Thyroid gland (tissue), 4 donors: ENCODE data around the gene ZBBX.

Source experiments
- CTCF ChIP-seq, 6 experiments: fragments of 200-600 bp in 3 of 6; fragments of 450-650 bp in 3 of 6; sonication (generic) in 3 of 6; IDR thresholded peaks; one replicate each; pipeline ENCODE4 v1.5.1; 2016 to 2019; ENCODE audit warnings: antibody characterized with exemption in 6 of 6, mild to moderate bottlenecking in 2 of 6, inconsistent platforms in 1 of 6, moderate library complexity in 1 of 6
- POLR2A ChIP-seq, 2 donors: fragments of 450-650 bp; IDR thresholded peaks; one replicate each; pipeline ENCODE4 v1.6.1; 2017; ENCODE audit warnings: antibody characterized with exemption in 2 of 2, mild to moderate bottlenecking in 2 of 2, moderate library complexity in 1 of 2

DNA sequence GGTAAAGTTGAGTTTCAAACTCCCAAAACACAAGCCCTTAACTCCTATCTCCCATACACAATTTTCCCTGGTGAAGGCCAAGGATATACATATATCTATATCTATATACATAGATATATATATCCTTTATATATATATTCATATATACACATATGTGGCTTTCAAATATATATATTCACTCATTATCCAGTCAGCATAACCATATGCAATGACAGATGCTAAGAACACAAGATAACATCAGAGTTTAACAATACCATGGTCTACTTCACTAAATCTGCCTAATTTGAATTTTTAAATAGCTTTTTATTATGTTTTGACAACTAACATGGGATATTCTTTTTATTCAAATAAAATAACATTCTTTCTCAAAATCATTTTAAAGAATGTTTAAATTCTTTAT lies 24.7 kb downstream of the ZBBX start:
- no peak for TF ChIP-seq CTCF (IDR thresholded peaks at IDR 0.05)
- TF ChIP-seq POLR2A (IDR thresholded peaks at IDR 0.05) = no peak
